IMR-90 (cell line): Measurements from ENCODE around the gene MLNR. TPM values are rescaled to one million over a fixed set of nuclear protein-coding genes. Genes with fewer than 3 reads are reported as not detected.

Experiments used
- ATAC-seq: fragments of 200-7000 bp; cut with Tn5 transposase; 2 replicates; pipeline ENCODE4 v1.9.1; 2020; ENCODE audit warnings: low read depth, mild to moderate bottlenecking, moderate library complexity
- BruUV-seq: library from RNA; stranded (reverse); fragments of 400-500 nt; replicated peaks from 2 replicates; lab custom pipeline; 2021; lab: Mats Ljungman, UMichigan
- CTCF ChIA-PET: fragments of 300-600 bp; formaldehyde crosslinking; extraction: SDS; loops from one replicate; lab custom pipeline; 2021; ENCODE audit warnings: antibody characterized with exemption; lab: Yijun Ruan, JAX
- POLR2A ChIA-PET: fragments of 300-600 bp; sonication (Branson Sonifier 250); formaldehyde crosslinking; loops from one replicate; lab custom pipeline; 2022; ENCODE audit warnings: antibody characterized with exemption; ENCODE audit not compliant: unreplicated experiment; lab: Charles Lee
- DNase-seq: peaks from one replicate; pipeline ENCODE4 v3.0.0; 2013
- H2AFZ ChIP-seq: replicated peaks from 2 replicates; pipeline ENCODE3; 2013; ENCODE audit warnings: low read length, mild to moderate bottlenecking; ENCODE audit not compliant: poor library complexity
- H2AK5ac ChIP-seq: 2 replicates; pipeline ENCODE4 v1.6.1; 2013; ENCODE audit warnings: low read depth, low read length, inconsistent platforms
- H2AK9ac ChIP-seq: replicated peaks from 2 replicates; pipeline ENCODE3; 2013; ENCODE audit warnings: mild to moderate bottlenecking, low read depth, low read length, moderate library complexity; ENCODE audit not compliant: poor library complexity
- H2BK120ac ChIP-seq: 2 replicates; pipeline ENCODE4 v1.6.1; 2013; ENCODE audit warnings: low read depth, low read length, inconsistent platforms
- H2BK15ac ChIP-seq: 3 replicates; pipeline ENCODE4 v1.6.1; 2013; ENCODE audit warnings: low read depth, low read length, inconsistent platforms
- H2BK20ac ChIP-seq: 2 replicates; pipeline ENCODE4 v1.6.1; 2013; ENCODE audit warnings: low read depth, mild to moderate bottlenecking, inconsistent platforms, low read length, moderate library complexity
- H2BK5ac ChIP-seq: 2 replicates; pipeline ENCODE4 v1.6.1; 2013; ENCODE audit warnings: mild to moderate bottlenecking, low read depth, low read length, inconsistent platforms; ENCODE audit not compliant: poor library complexity, severe bottlenecking
- H3K14ac ChIP-seq: replicated peaks from 2 replicates; pipeline ENCODE4 v1.6.1; 2013; ENCODE audit warnings: low read depth, low read length, inconsistent platforms
- H3K18ac ChIP-seq: 2 replicates; pipeline ENCODE4 v1.6.1; 2013; ENCODE audit warnings: low read depth, low read length, control low read depth
- H3K23ac ChIP-seq: 2 replicates; pipeline ENCODE4 v1.6.1; 2013; ENCODE audit warnings: low read depth, low read length, inconsistent platforms
- H3K27ac ChIP-seq: 2 replicates; pipeline ENCODE4 v1.5.1; 2013; ENCODE audit warnings: mild to moderate bottlenecking, control low read depth, low read length; ENCODE audit not compliant: insufficient read depth
- H3K27me3 ChIP-seq: 2 replicates; pipeline ENCODE4 v1.6.1; 2013; ENCODE audit warnings: low read length; ENCODE audit not compliant: control insufficient read depth, insufficient read depth
- H3K36me3 ChIP-seq: 2 replicates; pipeline ENCODE4 v1.6.1; 2013; ENCODE audit warnings: low read length, mixed read lengths; ENCODE audit not compliant: control insufficient read depth, insufficient read depth
- H3K4ac ChIP-seq: 2 replicates; pipeline ENCODE4 v1.6.1; 2013; ENCODE audit warnings: low read depth, low read length, inconsistent platforms
- H3K4me1 ChIP-seq: 2 replicates; pipeline ENCODE4 v1.6.1; 2013; ENCODE audit warnings: low read length, mixed read lengths; ENCODE audit not compliant: control insufficient read depth, insufficient read depth
- H3K4me2 ChIP-seq: 2 replicates; pipeline ENCODE4 v1.6.1; 2013; ENCODE audit warnings: low read depth, mild to moderate bottlenecking, control low read depth, low read length, moderate library complexity
- H3K4me3 ChIP-seq: 2 replicates; pipeline ENCODE4 v1.5.1; 2013; ENCODE audit warnings: low read depth, mild to moderate bottlenecking, control low read depth, low read length, moderate library complexity; ENCODE audit not compliant: insufficient read depth
- H3K56ac ChIP-seq: 2 replicates; pipeline ENCODE4 v1.6.1; 2013; ENCODE audit warnings: low read length, inconsistent platforms; ENCODE audit not compliant: insufficient read depth; ENCODE audit errors: extremely low read depth
- H3K79me1 ChIP-seq, 2 experiments: 2 replicates each; pipeline ENCODE4 v1.6.1; 2013; ENCODE audit warnings: low read length in 2 of 2, inconsistent platforms in 1 of 2, low read depth in 1 of 2
- H3K9ac ChIP-seq: 2 replicates; pipeline ENCODE4 v1.6.1; 2013; ENCODE audit warnings: low read depth, low read length, control low read depth
- H3K9me1 ChIP-seq: 2 replicates; pipeline ENCODE4 v1.6.1; 2013; ENCODE audit warnings: low read length, inconsistent platforms; ENCODE audit not compliant: insufficient read depth
- H3K9me3 ChIP-seq: 2 replicates; pipeline ENCODE4 v1.6.1; 2013; ENCODE audit warnings: low read length; ENCODE audit not compliant: control insufficient read depth, insufficient read depth
- H4K20me1 ChIP-seq: 2 replicates; pipeline ENCODE4 v1.6.1; 2013; ENCODE audit warnings: low read length, inconsistent platforms; ENCODE audit not compliant: insufficient read depth
- H4K5ac ChIP-seq: 2 replicates; pipeline ENCODE4 v1.6.1; 2013; ENCODE audit warnings: mild to moderate bottlenecking, low read depth, low read length, control low read depth
- H4K8ac ChIP-seq, 2 experiments: 2 replicates each; pipeline ENCODE4 v1.6.1; 2013; ENCODE audit warnings: low read depth in 2 of 2, low read length in 2 of 2, control low read depth in 1 of 2, inconsistent platforms in 1 of 2
- H4K91ac ChIP-seq: 2 replicates; pipeline ENCODE4 v1.6.1; 2013; ENCODE audit warnings: low read depth, low read length, inconsistent platforms; ENCODE audit not compliant: insufficient read depth
- BHLHE40 ChIP-seq: fragments of 150-350 bp; IDR thresholded peaks from 2 replicates; pipeline ENCODE4 v1.6.1; 2016; ENCODE audit warnings: mild to moderate bottlenecking, low read depth, low read length
- CEBPB ChIP-seq: IDR thresholded peaks from 2 replicates; pipeline ENCODE4 v1.6.1; 2012; ENCODE audit warnings: low read depth, low read length, improper control_type of control experiment
- CHD1 ChIP-seq: IDR thresholded peaks from 2 replicates; pipeline ENCODE4 v1.6.1; 2012; ENCODE audit warnings: low read depth, low read length, improper control_type of control experiment
- CTCF ChIP-seq: conservative IDR thresholded peaks from 2 replicates; pipeline ENCODE4 v1.5.1; 2012; ENCODE audit warnings: mild to moderate bottlenecking, low read depth, low read length, improper control_type of control experiment
- FOS ChIP-seq: fragments of 150-350 bp; IDR thresholded peaks from 2 replicates; pipeline ENCODE4 v1.6.1; 2016; ENCODE audit warnings: low read depth, low read length
- MAFK ChIP-seq: IDR thresholded peaks from 2 replicates; pipeline ENCODE4 v1.6.1; 2012; ENCODE audit warnings: low read depth, low read length, improper control_type of control experiment
- MAZ ChIP-seq: IDR thresholded peaks from 2 replicates; pipeline ENCODE4 v1.6.1; 2012; ENCODE audit warnings: low read depth, mild to moderate bottlenecking, low read length, improper control_type of control experiment, moderate library complexity, borderline replicate concordance
- MXI1 ChIP-seq: IDR thresholded peaks from 2 replicates; pipeline ENCODE4 v1.6.1; 2012; ENCODE audit warnings: low read depth, mild to moderate bottlenecking, low read length, moderate library complexity, borderline replicate concordance
- NFE2L2 ChIP-seq: fragments of 150-350 bp; IDR thresholded peaks from 2 replicates; pipeline ENCODE4 v1.6.1; 2016; ENCODE audit warnings: low read depth, mild to moderate bottlenecking, low read length
- POLR2A ChIP-seq: IDR thresholded peaks from 2 replicates; pipeline ENCODE4 v1.6.1; 2012; ENCODE audit warnings: mild to moderate bottlenecking, low read depth, low read length
- RAD21 ChIP-seq: IDR thresholded peaks from 2 replicates; pipeline ENCODE4 v1.6.1; 2012; ENCODE audit warnings: low read length, improper control_type of control experiment
- RCOR1 ChIP-seq: IDR thresholded peaks from 2 replicates; pipeline ENCODE4 v1.6.1; 2012; ENCODE audit warnings: mild to moderate bottlenecking, low read length, improper control_type of control experiment; ENCODE audit not compliant: insufficient replicate concordance
- RFX5 ChIP-seq: IDR thresholded peaks from 2 replicates; pipeline ENCODE4 v1.8.0; 2012; ENCODE audit warnings: low read depth, mild to moderate bottlenecking, low read length, moderate library complexity
- SMC3 ChIP-seq: fragments of 150-350 bp; IDR thresholded peaks from 2 replicates; pipeline ENCODE4 v1.6.1; 2016; ENCODE audit warnings: low read depth, mild to moderate bottlenecking, antibody characterized with exemption, low read length, moderate library complexity
- WGBS, 2 experiments: methylation state at CpG; one replicate each; pipeline versions ENCODE4 v1.1.5 to v1.1.7; 2013; ENCODE audit warnings: missing lambda C conversion rate in 2 of 2; ENCODE audit not compliant: insufficient read length in 1 of 2; ENCODE audit errors: extremely low coverage in 2 of 2; 5-methylcytosine and 5-hydroxymethylcytosine counted together
- dilution Hi-C: fragments of 300-500 bp; cut with HindIII; formaldehyde crosslinking; loops from one replicate; pipeline ENCODE4 v1.14.3; 2018; ENCODE audit warnings: low sequenced_read_pairs; ENCODE audit not compliant: unreplicated experiment
- in situ Hi-C: fragments of 300-500 bp; cut with MboI; formaldehyde crosslinking; loops from 3 replicates; pipeline ENCODE4 v1.14.3; 2019; ENCODE audit warnings: low sequenced_read_pairs, inconsistent platforms, mixed read lengths
- intact Hi-C: fragments of 100-400 bp; cut with micrococcal nuclease; formaldehyde crosslinking; loops from 2 replicates; pipeline ENCODE4 v1.10.0; 2022
- polyA plus RNA-seq, 3 experiments: library from polyadenylated mRNA; depleted of rRNA; stranded (reverse); fragments of >200 nt; gene quantifications; 2 replicates each; pipeline ENCODE4 v1.2.3, GENCODE V29; 2012; ENCODE audit warnings: low replicate concordance in 1 of 3
- total RNA-seq: library from RNA; depleted of rRNA; stranded (reverse); fragments of >200 nt; gene quantifications from 2 replicates; pipeline ENCODE4 v1.2.3, GENCODE V29; 2012
- TF ChIP-seq, protein P1 (sequence below): fragments of 150-350 bp; IDR thresholded peaks from 2 replicates; pipeline ENCODE4 v1.6.1; 2016; ENCODE audit warnings: low read depth, mild to moderate bottlenecking, low read length, moderate library complexity, borderline replicate concordance
- TF ChIP-seq, protein P2 (sequence below): fragments of 150-350 bp; IDR thresholded peaks from 2 replicates; pipeline ENCODE4 v1.6.1; 2017; ENCODE audit warnings: mild to moderate bottlenecking, antibody characterized with exemption, low read length, low read depth

The MLNR gene
- total and polyA plus RNA-seq, 2 of the 4 experiments (the other 2 are of a cell fraction), result not detected

- H3K9ac ChIP-seq, result no peak overlapping the region
- dilution Hi-C loops, result no loop called here
- H4K20me1 ChIP-seq, result no peaks in the 10 kb centered on the region
- ChIA-PET CTCF (no interaction called here), POLR2A (no interaction called here)
- no peak overlapping the region for H3K4me2 ChIP-seq
- H2BK20ac ChIP-seq, result no peak overlapping the region
- H3K18ac ChIP-seq, result no peak overlapping the region
- H3K27ac ChIP-seq, result no peak overlapping the region
- no peak overlapping the region for H2BK5ac ChIP-seq
- H4K8ac ChIP-seq, result no peak overlapping the region
- no peak overlapping the region for H3K14ac ChIP-seq
- H2AK9ac ChIP-seq, result no peak overlapping the region
- peaks cover 23% of the 10 kb centered on the region for H3K36me3 ChIP-seq
- H2AK5ac ChIP-seq, result no peak overlapping the region
- TF ChIP-seq FOS (no peak), SMC3 (no peak), CEBPB (no peak), MXI1 (no peak), MAZ (no peak), CHD1 (no peak), POLR2A (no peak), NFE2L2 (no peak), RCOR1 (no peak), RFX5 (no peak), MAFK (no peak), CTCF (no peak), BHLHE40 (no peak), RAD21 (no peak)
- TF ChIP-seq, protein P1, sequence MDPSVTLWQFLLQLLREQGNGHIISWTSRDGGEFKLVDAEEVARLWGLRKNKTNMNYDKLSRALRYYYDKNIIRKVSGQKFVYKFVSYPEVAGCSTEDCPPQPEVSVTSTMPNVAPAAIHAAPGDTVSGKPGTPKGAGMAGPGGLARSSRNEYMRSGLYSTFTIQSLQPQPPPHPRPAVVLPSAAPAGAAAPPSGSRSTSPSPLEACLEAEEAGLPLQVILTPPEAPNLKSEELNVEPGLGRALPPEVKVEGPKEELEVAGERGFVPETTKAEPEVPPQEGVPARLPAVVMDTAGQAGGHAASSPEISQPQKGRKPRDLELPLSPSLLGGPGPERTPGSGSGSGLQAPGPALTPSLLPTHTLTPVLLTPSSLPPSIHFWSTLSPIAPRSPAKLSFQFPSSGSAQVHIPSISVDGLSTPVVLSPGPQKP, result no peak
- TF ChIP-seq, protein P2, sequence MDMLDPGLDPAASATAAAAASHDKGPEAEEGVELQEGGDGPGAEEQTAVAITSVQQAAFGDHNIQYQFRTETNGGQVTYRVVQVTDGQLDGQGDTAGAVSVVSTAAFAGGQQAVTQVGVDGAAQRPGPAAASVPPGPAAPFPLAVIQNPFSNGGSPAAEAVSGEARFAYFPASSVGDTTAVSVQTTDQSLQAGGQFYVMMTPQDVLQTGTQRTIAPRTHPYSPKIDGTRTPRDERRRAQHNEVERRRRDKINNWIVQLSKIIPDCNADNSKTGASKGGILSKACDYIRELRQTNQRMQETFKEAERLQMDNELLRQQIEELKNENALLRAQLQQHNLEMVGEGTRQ, result no peak
- H3K4me1 ChIP-seq, result no peaks in the 10 kb centered on the region
- no peak overlapping the region for H3K23ac ChIP-seq
- H2BK15ac ChIP-seq, result no peak overlapping the region
- no peak overlapping the region for H4K5ac ChIP-seq
- H4K91ac ChIP-seq, result no peak overlapping the region
- no peak overlapping the region for H3K56ac ChIP-seq
- DNase-seq, result no peak
- in situ Hi-C loops, result no loop called here
- no peak overlapping the region for H3K4ac ChIP-seq
- no peak for ATAC-seq
- H3K27me3 ChIP-seq, result no peaks in the 10 kb centered on the region
- WGBS, 2 experiments, result no CpG with 5 or more reads among the region's 6 CpGs
- no TSS peak for BruUV-seq
- no peak overlapping the region for H3K4me3 ChIP-seq
- no peaks in the 10 kb centered on the region for H3K9me3 ChIP-seq
- no peak overlapping the region for H2AFZ ChIP-seq
- H2BK120ac ChIP-seq, result no peak overlapping the region
- H3K9me1 ChIP-seq, result 0 out of 2 replicates have a peak, but pooled peaks cover 2% of the 10 kb centered on the region
- intact Hi-C loops, result no loop called here
- H3K79me1 ChIP-seq, result no peaks in the 10 kb centered on the region
These were observed 39.4 kb downstream of the MLNR start for GRCh38 chr13:49259586-49259985.
